GM12878 (cell line): ENCODE data around the gene CREB3L1. TPM values are rescaled to one million over a fixed set of nuclear protein-coding genes. Genes with fewer than 3 reads are reported as not detected.

Experiments used
- ATAC-seq: fragments of 200-7000 bp; cut with Tn5 transposase; 3 replicates; pipeline ENCODE4 v1.9.1; 2020; ENCODE audit warnings: mild to moderate bottlenecking, moderate library complexity
- BruUV-seq: library from RNA; stranded (reverse); fragments of 400-500 nt; replicated peaks from 2 replicates; lab custom pipeline; 2021; lab: Mats Ljungman, UMichigan
- CTCF ChIA-PET: fragments of 300-600 bp; sonication (Branson Sonifier 250); formaldehyde crosslinking; extraction: SDS; loops from one replicate; lab custom pipeline; 2021; ENCODE audit warnings: inconsistent platforms; lab: Yijun Ruan, JAX
- POLR2A ChIA-PET: fragments of 350-600 bp; formaldehyde crosslinking; extraction: SDS; loops from one replicate; lab custom pipeline; 2021; ENCODE audit warnings: inconsistent platforms; lab: Charles Lee
- RAD21 ChIA-PET: fragments of 300-600 bp; sonication (Branson Sonifier 250); formaldehyde crosslinking; loops from one replicate; lab custom pipeline; 2023; ENCODE audit warnings: antibody characterized with exemption; ENCODE audit not compliant: unreplicated experiment; lab: Charles Lee
- SMC1A ChIA-PET: fragments of 300-600 bp; sonication (Branson Sonifier 250); formaldehyde crosslinking; loops from one replicate; lab custom pipeline; 2023; ENCODE audit not compliant: unreplicated experiment, uncharacterized antibody; lab: Charles Lee
- DNase-seq: peaks from one replicate; pipeline ENCODE4 v3.0.0-alpha.2; 2011; ENCODE audit warnings: low read depth, low spot score
- FAIRE-seq: peaks from 3 replicates; lab custom pipeline; 2011; peaks lifted over from hg19 to GRCh38; lab: Jason Lieb, UNC
- H2AFZ ChIP-seq: 2 replicates; pipeline ENCODE4 v1.6.0; 2011; ENCODE audit warnings: low read depth, low read length, control low read depth; ENCODE audit not compliant: control insufficient read depth
- H3K27ac ChIP-seq: 2 replicates; pipeline ENCODE4 v1.5.1; 2011; ENCODE audit warnings: control low read depth; ENCODE audit not compliant: control insufficient read depth, insufficient read depth
- H3K27me3 ChIP-seq, 2 experiments: replicated peaks in 1 of 2; 2 replicates each; pipeline versions ENCODE4 v1.6.0 to v1.6.1; 2011; ENCODE audit warnings: low read length in 1 of 2; ENCODE audit not compliant: control insufficient read depth in 2 of 2, insufficient read depth in 2 of 2
- H3K36me3 ChIP-seq, 2 experiments: 2 replicates each; pipeline ENCODE4 v1.5.1; 2011; ENCODE audit warnings: low read length in 1 of 2; ENCODE audit not compliant: control insufficient read depth in 2 of 2, insufficient read depth in 2 of 2
- H3K4me1 ChIP-seq: 2 replicates; pipeline ENCODE4 v1.6.1; 2011; ENCODE audit warnings: mild to moderate bottlenecking, low read length, moderate library complexity, mixed read lengths; ENCODE audit not compliant: control insufficient read depth, insufficient read depth
- H3K4me2 ChIP-seq: 2 replicates; pipeline ENCODE4 v1.6.0; 2011; ENCODE audit warnings: control low read depth; ENCODE audit not compliant: control insufficient read depth, insufficient read depth
- H3K4me3 ChIP-seq: fragments of 200-600 bp; sonication (generic); 2 replicates; pipeline ENCODE4 v1.5.1; 2016
- H3K79me2 ChIP-seq: 2 replicates; pipeline ENCODE4 v1.6.0; 2011; ENCODE audit warnings: low read length; ENCODE audit not compliant: control insufficient read depth, insufficient read depth
- H3K9ac ChIP-seq: 2 replicates; pipeline ENCODE4 v1.8.0; 2011; ENCODE audit warnings: low read length, control low read depth, mixed read lengths; ENCODE audit not compliant: control insufficient read depth, insufficient read depth
- H3K9me3 ChIP-seq: replicated peaks from 3 replicates; pipeline ENCODE4 v1.5.1; 2011; ENCODE audit warnings: mild to moderate bottlenecking, low read length; ENCODE audit not compliant: control insufficient read depth, insufficient read depth
- H4K20me1 ChIP-seq: 2 replicates; pipeline ENCODE4 v1.6.0; 2011; ENCODE audit not compliant: control insufficient read depth, insufficient read depth
- IRF4 ChIP-seq: IDR thresholded peaks from 2 replicates; pipeline ENCODE4 v1.6.1; 2011; ENCODE audit warnings: low read depth, low read length
- NFYB ChIP-seq: IDR thresholded peaks from 2 replicates; pipeline ENCODE4 v1.6.1; 2011; ENCODE audit warnings: low read depth, mild to moderate bottlenecking, low read length, improper control_type of control experiment, moderate library complexity; ENCODE audit not compliant: insufficient read depth
- PBX3 ChIP-seq: IDR thresholded peaks from 2 replicates; pipeline ENCODE4 v1.6.1; 2011; ENCODE audit warnings: mild to moderate bottlenecking, low read depth, low read length, moderate library complexity; ENCODE audit not compliant: insufficient replicate concordance
- POLR2A ChIP-seq: IDR thresholded peaks from 2 replicates; pipeline ENCODE4 v1.6.1; 2011; ENCODE audit warnings: low read depth, mild to moderate bottlenecking, low read length
- TBL1XR1 ChIP-seq: IDR thresholded peaks from 2 replicates; pipeline ENCODE4 v1.6.1; 2012; ENCODE audit warnings: low read depth, low read length, improper control_type of control experiment
- WGBS: methylation state at CpG from one replicate; pipeline ENCODE4 v1.1.6; 2016; ENCODE audit warnings: low lambda C conversion rate; ENCODE audit not compliant: insufficient replicate concordance, insufficient coverage; ENCODE audit errors: missing lambda C conversion rate; 5-methylcytosine and 5-hydroxymethylcytosine counted together
- in situ Hi-C: fragments of 300-500 bp; cut with MboI; formaldehyde crosslinking; loops from 9 replicates; pipeline ENCODE4 v1.14.3; 2018; ENCODE audit warnings: mixed read lengths
- intact Hi-C: fragments of 100-400 bp; cut with micrococcal nuclease; formaldehyde crosslinking; loops from one replicate; pipeline ENCODE4 v1.14.2; 2022; ENCODE audit not compliant: unreplicated experiment
- polyA plus RNA-seq, 11 experiments: library from polyadenylated mRNA; depleted of rRNA in 4 of 11; unstranded in 6 of 11; stranded (reverse) in 5 of 11; fragments of >200 nt; fragmentation: Nextera tagmentation in 4 of 11; fragmentation: Illumina TruSeq in 1 of 11; extraction: Ambion mirVana in 4 of 11; extraction: Trizol in 1 of 11; gene quantifications; 1 replicate in 1 of 11; 2 replicates in 10 of 11; pipeline versions ENCODE4 v1.2.1 to v1.2.3, GENCODE V29; 2011 to 2016; ENCODE audit warnings: inconsistent platforms in 2 of 11, missing spikeins in 2 of 11, low read depth in 1 of 11
- total RNA-seq, 4 experiments: library from RNA; depleted of rRNA in 3 of 4; stranded (reverse); fragments of >200 nt in 3 of 4; fragmentation: Illumina TruSeq in 1 of 4; extraction: Trizol in 1 of 4; gene quantifications; 2 replicates each; pipeline versions ENCODE4 v1.2.1 to v1.2.3, GENCODE V29; 2013 to 2021

Gene CREB3L1
- total and polyA plus RNA-seq, 10 of the 15 experiments (the other 5 are each of a cell fraction or from before 2014, with no cell fraction given), result 0.03 to 1.4 (median 0.22) TPM

DNA sequence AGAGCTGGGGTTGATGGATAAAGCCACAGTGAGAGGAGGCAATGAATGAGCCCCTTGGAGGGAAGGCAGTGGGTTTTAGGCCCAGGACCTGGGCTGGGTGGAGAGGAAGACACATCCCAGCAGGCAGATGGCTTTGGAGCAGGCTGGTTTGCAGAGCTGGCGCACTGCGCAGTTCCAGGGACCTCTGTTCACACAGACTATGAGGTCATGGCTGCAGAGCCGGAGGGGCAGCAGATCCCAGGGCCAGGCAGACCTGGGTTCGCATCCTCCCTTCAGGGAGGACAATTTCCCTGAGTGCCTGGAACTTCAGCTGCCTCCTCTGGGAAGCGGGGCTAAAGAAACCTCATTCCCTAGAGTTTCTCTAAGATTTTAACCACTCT, 41.6 kb downstream of the CREB3L1 start:
- Histone ChIP-seq H3K27me3 (no peaks in the 10 kb centered on the region), H2AFZ (peak overlapping the region; percentile 63), H3K4me3 (no peak overlapping the region), H3K27ac (no peak overlapping the region), H3K4me1 (peaks cover 9% of the 10 kb centered on the region), H3K9me3 (no peaks in the 10 kb centered on the region), H3K36me3 (no peaks in the 10 kb centered on the region), H3K79me2 (no peaks in the 10 kb centered on the region), H3K9ac (no peak overlapping the region), H3K4me2 (no peak overlapping the region), H4K20me1 (no peaks in the 10 kb centered on the region)
- intact Hi-C loops, result no loop called here
- in situ Hi-C loops, result no loop called here
- ChIA-PET POLR2A (interaction anchor here (0.8 to 1.2 kb wide), 3 partner anchors 12 to 76 kb away, joined by 3 to 4 read pairs (median 3); no protein-coding TSS in a partner anchor), RAD21 (interaction anchor here (0.9 to 14.8 kb wide), 4 partner anchors 10 to 75 kb away, joined by 3 to 316 read pairs (median 6); no protein-coding TSS in a partner anchor), CTCF (interaction anchor here (0.5 to 14.4 kb wide), 9 partner anchors 10 to 1201 kb away, joined by 3 to 626 read pairs (median 4); no protein-coding TSS in a partner anchor), SMC1A (interaction anchor here (0.8 to 3.1 kb wide), 11 partner anchors 10 to 192 kb away, joined by 3 to 16 read pairs (median 4); no protein-coding TSS in a partner anchor)
- WGBS, result 95% methylated on average over 5 of the region's 5 CpGs
- FAIRE-seq, result no peak
- BruUV-seq, result no TSS peak
- DNase-seq, result no peak
- no peak for TF ChIP-seq TBL1XR1
- ATAC-seq, result no peak

GRCh38 chr11:46321757-46322156, 44.3 kb downstream of the CREB3L1 start:
- peaks cover 9% of the 10 kb centered on the region for H3K4me1 ChIP-seq
- no peak for ATAC-seq
- H3K4me2 ChIP-seq, result no peak overlapping the region
- no peak for DNase-seq
- H3K9ac ChIP-seq, result no peak overlapping the region
- ChIA-PET RAD21 (interaction anchor here (0.6 kb wide), 1 partner anchor 44 kb away, joined by 4 read pairs; no protein-coding TSS in a partner anchor), SMC1A (no interaction called here), POLR2A (no interaction called here), CTCF (interaction anchor here (1.2 kb wide), 1 partner anchor 12 kb away, joined by 5 read pairs; no protein-coding TSS in a partner anchor)
- no peak for FAIRE-seq
- H3K27me3 ChIP-seq, result no peaks in the 10 kb centered on the region
- no peaks in the 10 kb centered on the region for H3K36me3 ChIP-seq
- H3K27ac ChIP-seq, result no peak overlapping the region
- WGBS, result 52% methylated on average over 2 of the region's 2 CpGs
- in situ Hi-C loops (no loop called here), intact Hi-C loops (no loop called here)
- H4K20me1 ChIP-seq, result no peaks in the 10 kb centered on the region
- no TSS peak for BruUV-seq
- H2AFZ ChIP-seq, result no peak overlapping the region
- H3K79me2 ChIP-seq, result no peaks in the 10 kb centered on the region
- no peak overlapping the region for H3K4me3 ChIP-seq
- TF ChIP-seq IRF4 (no peak), POLR2A (no peak), NFYB (no peak), PBX3 (no peak)
- no peaks in the 10 kb centered on the region for H3K9me3 ChIP-seq
